Measurements from ENCODE around the gene UGT1A5. TPM values are rescaled to one million over a fixed set of nuclear protein-coding genes. Genes with fewer than 3 reads are reported as not detected.

The UGT1A5 gene
- total and polyA plus RNA-seq, 2 of the 4 experiments (the other 2 are of a cell fraction) = not detected

DNA sequence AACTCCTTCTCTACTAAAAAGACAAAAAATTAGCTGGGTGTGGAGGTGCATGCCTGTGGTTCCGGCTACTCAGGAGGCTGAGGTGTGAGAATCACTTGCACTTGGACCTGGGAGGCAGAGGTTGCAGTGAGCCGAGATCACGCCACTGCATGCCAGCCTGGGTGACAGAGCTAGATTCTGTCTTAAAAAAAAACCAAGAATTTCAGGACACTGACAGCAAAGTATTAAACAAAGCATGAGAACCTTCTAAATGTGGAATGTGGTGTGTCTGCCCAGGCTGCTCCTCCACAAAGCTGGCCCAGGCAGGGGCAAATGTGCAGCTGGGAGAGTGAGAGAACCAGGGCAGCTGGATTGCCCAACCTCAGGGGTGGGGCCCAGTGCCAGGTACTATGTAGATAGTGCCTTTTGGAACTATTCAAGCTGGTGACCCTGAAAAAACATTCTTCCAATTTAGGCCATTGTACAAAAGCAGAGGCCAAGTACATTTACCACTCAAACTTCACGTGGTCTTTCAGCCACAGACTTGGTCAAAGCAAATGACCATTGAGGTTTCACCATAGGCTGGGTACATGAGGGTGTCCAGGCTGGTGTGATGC is 6.7 kb upstream of the UGT1A5 start:
- H3K23ac ChIP-seq (ENCODE audit: low read depth, low read length) = no peak overlapping the region
- no peaks in the 10 kb centered on the region for H3K9me3 ChIP-seq (ENCODE audit: control insufficient read depth, insufficient read depth, low read length)
- CTCF ChIA-PET = interaction anchor here (0.6 kb wide), 1 partner anchor 104 kb away, joined by 7 read pairs; no protein-coding TSS in a partner anchor
- no peaks in the 10 kb centered on the region for H3K27me3 ChIP-seq (ENCODE audit: control insufficient read depth, insufficient read depth, low read length)
- H4K5ac ChIP-seq (ENCODE audit: low read depth, low read length) = peak overlapping the region; percentile 41
- H2BK15ac ChIP-seq (ENCODE audit: low read depth, low read length) = no peak overlapping the region; the same call in 2 of the 3 replicates
- H3K14ac ChIP-seq (replicated peaks; ENCODE audit: low read depth, low read length) = no peak overlapping the region
- no peaks in the 10 kb centered on the region for H3K79me1 ChIP-seq (ENCODE audit: low read depth in 1 of 2, low read length in 2 of 2)
- no peak overlapping the region for H3K27ac ChIP-seq (ENCODE audit: insufficient read depth, low read length)
- H4K20me1 ChIP-seq (ENCODE audit: insufficient read depth, low read length) = no peaks in the 10 kb centered on the region
- no peak overlapping the region for H3K9ac ChIP-seq (ENCODE audit: low read depth, low read length)
- dilution Hi-C loops (cut with HindIII; ENCODE audit: low sequenced_read_pairs, unreplicated experiment) = no loop called here
- no peak overlapping the region for H2AFZ ChIP-seq (replicated peaks; ENCODE audit: low read length, poor library complexity)
- peak; percentile 1 for DNase-seq
- BruUV-seq (replicated peaks) = no TSS peak
- no peak overlapping the region for H3K56ac ChIP-seq (ENCODE audit: extremely low read depth, insufficient read depth, low read length)
- no CpG with 5 or more reads among the region's 4 CpGs for WGBS, 2 experiments (ENCODE audit: extremely low coverage in 2 of 2, insufficient read length in 1 of 2)
- peak overlapping the region; percentile 66 for H3K18ac ChIP-seq (ENCODE audit: low read depth, low read length)
- peak; percentile 40; the same call in 1 of the 2 replicates for ATAC-seq (ENCODE audit: low read depth)
- no peaks in the 10 kb centered on the region for H3K36me3 ChIP-seq (ENCODE audit: control insufficient read depth, insufficient read depth, low read length)
- POLR2A ChIA-PET (ENCODE audit: unreplicated experiment) = no interaction called here
- TF ChIP-seq POLR2A (IDR thresholded peaks at IDR 0.05; ENCODE audit: low read depth, low read length) (no peak), RCOR1 (IDR thresholded peaks at IDR 0.05; ENCODE audit: insufficient replicate concordance, low read length) (no peak), SMC3 (IDR thresholded peaks at IDR 0.05; ENCODE audit: low read depth, low read length) (no peak), BHLHE40 (IDR thresholded peaks at IDR 0.05; ENCODE audit: low read depth, low read length) (no peak), MAZ (IDR thresholded peaks at IDR 0.05; ENCODE audit: borderline replicate concordance, low read depth, low read length) (no peak)
- TF ChIP-seq, protein P1, sequence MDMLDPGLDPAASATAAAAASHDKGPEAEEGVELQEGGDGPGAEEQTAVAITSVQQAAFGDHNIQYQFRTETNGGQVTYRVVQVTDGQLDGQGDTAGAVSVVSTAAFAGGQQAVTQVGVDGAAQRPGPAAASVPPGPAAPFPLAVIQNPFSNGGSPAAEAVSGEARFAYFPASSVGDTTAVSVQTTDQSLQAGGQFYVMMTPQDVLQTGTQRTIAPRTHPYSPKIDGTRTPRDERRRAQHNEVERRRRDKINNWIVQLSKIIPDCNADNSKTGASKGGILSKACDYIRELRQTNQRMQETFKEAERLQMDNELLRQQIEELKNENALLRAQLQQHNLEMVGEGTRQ (IDR thresholded peaks at IDR 0.05; ENCODE audit: low read depth, low read length) = no peak
- 0 out of 2 replicates have a peak overlapping the region, but pooled peaks have one; percentile 42 for H2BK20ac ChIP-seq (ENCODE audit: low read depth, low read length)
- no peaks in the 10 kb centered on the region for H3K9me1 ChIP-seq (ENCODE audit: insufficient read depth, low read length)
- in situ Hi-C loops (cut with MboI; ENCODE audit: low sequenced_read_pairs) = no loop called here
- intact Hi-C loops (cut with micrococcal nuclease) = no loop called here
- no peak overlapping the region for H3K4me3 ChIP-seq (ENCODE audit: insufficient read depth, low read depth, low read length)
- H3K4me2 ChIP-seq (ENCODE audit: low read depth, low read length) = no peak overlapping the region
- H2BK5ac ChIP-seq (ENCODE audit: low read depth, low read length, poor library complexity, severe bottlenecking) = peak overlapping the region; percentile 25
- H4K91ac ChIP-seq (ENCODE audit: insufficient read depth, low read depth, low read length) = peak overlapping the region; percentile 57; the same call in 1 of the 2 replicates
- peaks cover 9% of the 10 kb centered on the region for H3K4me1 ChIP-seq (ENCODE audit: control insufficient read depth, insufficient read depth, low read length)
- H3K4ac ChIP-seq (ENCODE audit: low read depth, low read length) = no peak overlapping the region; the same call in 1 of the 2 replicates
- no peak overlapping the region for H2BK120ac ChIP-seq (ENCODE audit: low read depth, low read length)
- H4K8ac ChIP-seq (ENCODE audit: low read depth in 2 of 2, low read length in 2 of 2) = peak overlapping the region in 1 of 2 experiments; percentile 16; a peak in 2 of 4 replicates
- H2AK9ac ChIP-seq (replicated peaks; ENCODE audit: low read depth, low read length, poor library complexity) = no peak overlapping the region
- no peak overlapping the region for H2AK5ac ChIP-seq (ENCODE audit: low read depth, low read length)
